Fibroblast of lung (primary cell): ENCODE data around the gene CDK2AP2. TPM values are rescaled to one million over a fixed set of nuclear protein-coding genes. Genes with fewer than 3 reads are reported as not detected.

Experiments
- DNase-seq, 2 donors: peaks; one replicate each; pipeline versions ENCODE4 v3.0.0 to v3.0.0-alpha.2; 2010; ENCODE audit warnings: low read depth in 2 of 2
- H2AFZ ChIP-seq: 2 replicates; pipeline ENCODE4 v1.5.1; 2012; ENCODE audit warnings: low read length, control low read depth, inconsistent platforms
- H3K27ac ChIP-seq: 2 replicates; pipeline ENCODE4 v1.5.1; 2011; ENCODE audit warnings: low read length, control low read depth; ENCODE audit not compliant: insufficient read depth
- H3K27me3 ChIP-seq: 2 replicates; pipeline ENCODE4 v1.5.1; 2011; ENCODE audit warnings: mild to moderate bottlenecking, low read length; ENCODE audit not compliant: control insufficient read depth, insufficient read depth
- H3K36me3 ChIP-seq: 2 replicates; pipeline ENCODE4 v1.5.1; 2011; ENCODE audit warnings: low read length; ENCODE audit not compliant: control insufficient read depth, insufficient read depth
- H3K4me1 ChIP-seq: 2 replicates; pipeline ENCODE4 v1.5.1; 2011; ENCODE audit warnings: low read length; ENCODE audit not compliant: control insufficient read depth, insufficient read depth; ENCODE audit errors: extremely low read depth
- H3K4me2 ChIP-seq: 2 replicates; pipeline ENCODE4 v1.5.1; 2011; ENCODE audit warnings: low read length, control low read depth; ENCODE audit not compliant: insufficient read depth; ENCODE audit errors: extremely low read depth
- H3K4me3 ChIP-seq, 4 experiments: fragments of 200-600 bp in 1 of 4; sonication (generic) in 1 of 4; replicated peaks in 1 of 4; 2 replicates each; pipeline ENCODE4 v1.5.1; 2011 to 2016; ENCODE audit warnings: low read length in 4 of 4, low read depth in 3 of 4, mild to moderate bottlenecking in 3 of 4, control low read depth in 2 of 4, inconsistent platforms in 1 of 4, mixed read lengths in 1 of 4; ENCODE audit not compliant: insufficient read depth in 1 of 4; ENCODE audit errors: control extremely low read depth in 1 of 4
- H3K79me2 ChIP-seq: 2 replicates; pipeline ENCODE4 v1.5.1; 2012; ENCODE audit warnings: mild to moderate bottlenecking, low read length, inconsistent platforms; ENCODE audit not compliant: control insufficient read depth, insufficient read depth
- H3K9ac ChIP-seq: 2 replicates; pipeline ENCODE4 v1.5.1; 2011; ENCODE audit warnings: mild to moderate bottlenecking, low read length, control low read depth; ENCODE audit not compliant: insufficient read depth
- H3K9me3 ChIP-seq: 2 replicates; pipeline ENCODE4 v1.5.1; 2012; ENCODE audit warnings: low read depth, low read length; ENCODE audit not compliant: control insufficient read depth, insufficient read depth
- H4K20me1 ChIP-seq: 2 replicates; pipeline ENCODE4 v1.5.1; 2011; ENCODE audit warnings: low read length; ENCODE audit not compliant: control insufficient read depth, insufficient read depth; ENCODE audit errors: extremely low read depth
- EZH2 ChIP-seq: IDR thresholded peaks from 2 replicates; pipeline ENCODE4 v1.5.1; 2012; ENCODE audit warnings: low read length, control low read depth, mild to moderate bottlenecking; ENCODE audit errors: missing control alignments
- polyA plus RNA-seq, 2 donors: library from polyadenylated mRNA; depleted of rRNA in 1 of 2; stranded (reverse) in 1 of 2; unstranded in 1 of 2; fragments of >200 nt; gene quantifications; 2 replicates each; pipeline ENCODE4 v1.2.1, GENCODE V29; 2011 to 2012; ENCODE audit warnings: missing spikeins in 1 of 2
- total RNA-seq: library from RNA; depleted of rRNA; stranded (reverse); fragments of >200 nt; gene quantifications from 2 replicates; pipeline ENCODE4 v1.2.1, GENCODE V29; 2014
- TF ChIP-seq, protein P1 (sequence below), 2 donors: IDR thresholded peaks in 1 of 2; conservative IDR thresholded peaks in 1 of 2; 1 replicate in 1 of 2; 2 replicates in 1 of 2; pipeline ENCODE4 v1.5.1; 2011 to 2012; ENCODE audit warnings: low read length in 2 of 2, control low read depth in 1 of 2, inconsistent platforms in 1 of 2, low read depth in 1 of 2, mild to moderate bottlenecking in 1 of 2

CDK2AP2 gene
- total and polyA plus RNA-seq, 2 donors (not counting 1 experiment from before 2014, with no cell fraction given): 7.8 to 19.0 TPM

DNA sequence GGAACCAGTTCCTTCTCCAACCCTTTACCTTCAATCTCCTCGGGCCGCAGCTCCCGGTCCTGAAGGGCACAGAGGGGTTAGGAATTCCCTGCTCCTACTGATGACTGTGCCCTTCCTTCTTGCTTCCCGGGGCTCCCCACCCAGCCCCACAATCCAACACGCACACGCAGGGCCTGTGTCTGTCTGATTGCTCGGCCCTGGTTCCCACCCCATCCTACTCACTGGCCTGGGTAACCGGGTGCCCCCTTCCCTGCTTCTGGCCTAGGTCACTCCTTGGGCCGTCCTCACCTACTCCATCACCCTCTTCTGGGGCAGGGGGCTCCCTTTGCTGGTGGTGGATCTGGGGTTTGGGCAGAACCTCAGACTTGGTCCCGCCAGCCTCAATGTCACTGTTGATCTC lies 14.0 kb upstream of the CDK2AP2 start:
- Histone ChIP-seq H3K36me3 (no peaks in the 10 kb centered on the region), H4K20me1 (no peaks in the 10 kb centered on the region), H3K4me3 (no peak overlapping the region), H3K79me2 (no peaks in the 10 kb centered on the region), H3K27ac (no peak overlapping the region), H3K9me3 (no peaks in the 10 kb centered on the region), H3K4me1 (no peaks in the 10 kb centered on the region), H3K9ac (no peak overlapping the region), H3K4me2 (no peak overlapping the region), H2AFZ (no peak overlapping the region), H3K27me3 (peaks cover 4% of the 10 kb centered on the region)
- no peak for DNase-seq
- no peak for TF ChIP-seq EZH2
- TF ChIP-seq, protein P1, sequence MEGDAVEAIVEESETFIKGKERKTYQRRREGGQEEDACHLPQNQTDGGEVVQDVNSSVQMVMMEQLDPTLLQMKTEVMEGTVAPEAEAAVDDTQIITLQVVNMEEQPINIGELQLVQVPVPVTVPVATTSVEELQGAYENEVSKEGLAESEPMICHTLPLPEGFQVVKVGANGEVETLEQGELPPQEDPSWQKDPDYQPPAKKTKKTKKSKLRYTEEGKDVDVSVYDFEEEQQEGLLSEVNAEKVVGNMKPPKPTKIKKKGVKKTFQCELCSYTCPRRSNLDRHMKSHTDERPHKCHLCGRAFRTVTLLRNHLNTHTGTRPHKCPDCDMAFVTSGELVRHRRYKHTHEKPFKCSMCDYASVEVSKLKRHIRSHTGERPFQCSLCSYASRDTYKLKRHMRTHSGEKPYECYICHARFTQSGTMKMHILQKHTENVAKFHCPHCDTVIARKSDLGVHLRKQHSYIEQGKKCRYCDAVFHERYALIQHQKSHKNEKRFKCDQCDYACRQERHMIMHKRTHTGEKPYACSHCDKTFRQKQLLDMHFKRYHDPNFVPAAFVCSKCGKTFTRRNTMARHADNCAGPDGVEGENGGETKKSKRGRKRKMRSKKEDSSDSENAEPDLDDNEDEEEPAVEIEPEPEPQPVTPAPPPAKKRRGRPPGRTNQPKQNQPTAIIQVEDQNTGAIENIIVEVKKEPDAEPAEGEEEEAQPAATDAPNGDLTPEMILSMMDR (conservative IDR thresholded peaks at IDR 0.05 in 1 of 2, IDR thresholded peaks at IDR 0.05 in 1 of 2; ENCODE audit: low read depth in 1 of 2, low read length in 2 of 2): no peak

GRCh38 chr11:67520856-67521824 lies 13.2 kb upstream of the CDK2AP2 start:
- H3K9me3 ChIP-seq: no peaks in the 10 kb centered on the region
- H3K27ac ChIP-seq: no peak overlapping the region
- TF ChIP-seq, protein P1 (conservative IDR thresholded peaks at IDR 0.05 in 1 of 2, IDR thresholded peaks at IDR 0.05 in 1 of 2; ENCODE audit: low read depth in 1 of 2, low read length in 2 of 2): no peak
- no peak for TF ChIP-seq EZH2
- H3K4me1 ChIP-seq: no peaks in the 10 kb centered on the region
- H3K36me3 ChIP-seq: no peaks in the 10 kb centered on the region
- H3K4me3 ChIP-seq: no peak overlapping the region
- no peaks in the 10 kb centered on the region for H3K79me2 ChIP-seq
- no peak overlapping the region for H2AFZ ChIP-seq
- DNase-seq: no peak
- H4K20me1 ChIP-seq: no peaks in the 10 kb centered on the region
- H3K9ac ChIP-seq: no peak overlapping the region
- peaks cover 5% of the 10 kb centered on the region for H3K27me3 ChIP-seq
- no peak overlapping the region for H3K4me2 ChIP-seq

GRCh38 chr11:67519726-67520125 lies 11.8 kb upstream of the CDK2AP2 start:
- peaks cover 10% of the 10 kb centered on the region for H3K27me3 ChIP-seq
- TF ChIP-seq, protein P1 (conservative IDR thresholded peaks at IDR 0.05 in 1 of 2, IDR thresholded peaks at IDR 0.05 in 1 of 2; ENCODE audit: low read depth in 1 of 2, low read length in 2 of 2): no peak
- TF ChIP-seq EZH2: no peak
- H3K36me3 ChIP-seq: no peaks in the 10 kb centered on the region
- H3K9me3 ChIP-seq: no peaks in the 10 kb centered on the region
- H3K27ac ChIP-seq: no peak overlapping the region
- H3K4me2 ChIP-seq: no peak overlapping the region
- H3K4me1 ChIP-seq: no peaks in the 10 kb centered on the region
- H3K9ac ChIP-seq: no peak overlapping the region
- H4K20me1 ChIP-seq: no peaks in the 10 kb centered on the region
- H2AFZ ChIP-seq: no peak overlapping the region
- no peaks in the 10 kb centered on the region for H3K79me2 ChIP-seq
- DNase-seq: no peak
- H3K4me3 ChIP-seq: no peak overlapping the region
